K562 (cell line): ENCODE results near the gene WDR93. TPM values are rescaled to one million over a fixed set of nuclear protein-coding genes. Genes with fewer than 3 reads are reported as not detected.
"Not testable (repeated sequence)": the region's sequence is repeated elsewhere in the genome, so short reads cannot be mapped to it uniquely, and the experiment has no call there.

Source experiments
- ATAC-seq: fragments of 200-7000 bp; cut with Tn5 transposase; 3 replicates; pipeline ENCODE4 v1.9.1; 2020; ENCODE audit warnings: moderate library complexity
- BruUV-seq: library from RNA; stranded (reverse); fragments of 400-500 nt; replicated peaks from 2 replicates; lab custom pipeline; 2021; lab: Mats Ljungman, UMichigan
- CTCF ChIA-PET: fragments of 300-600 bp; formaldehyde crosslinking; extraction: SDS; loops from one replicate; lab custom pipeline; 2021; ENCODE audit warnings: low intra/inter-chr PET ratio; lab: Yijun Ruan, JAX
- POLR2A ChIA-PET: fragments of 300-600, 350-650 bp; sonication (Branson Sonifier 250); formaldehyde crosslinking; extraction: SDS; loops from one replicate; lab custom pipeline; 2021; ENCODE audit warnings: antibody characterized with exemption, inconsistent platforms; lab: Yijun Ruan, JAX
- DNase-seq, 4 experiments: peaks; one replicate each; pipeline versions ENCODE4 v3.0.0 to v3.0.0-alpha.2; 2011 to 2018; ENCODE audit warnings: low spot score in 3 of 4, mixed read lengths in 3 of 4; ENCODE audit errors: extremely low read depth in 1 of 4
- FAIRE-seq: peaks from 2 replicates; lab custom pipeline; 2011; peaks lifted over from hg19 to GRCh38; lab: Jason Lieb, UNC
- H2AFZ ChIP-seq: 2 replicates; pipeline ENCODE4 v1.6.0; 2011; ENCODE audit warnings: low read depth, low read length, control low read depth, inconsistent platforms
- H3K27ac ChIP-seq: fragments of 200-600 bp; 3 replicates; pipeline ENCODE4 v1.8.0; 2011; ENCODE audit warnings: low read depth, mild to moderate bottlenecking, control low read depth, inconsistent platforms, low read length, moderate library complexity, mixed read lengths; ENCODE audit errors: extremely low read depth
- H3K27me3 ChIP-seq, 2 experiments: fragments of 300-600 bp in 1 of 2; 2 replicates in 1 of 2; 3 replicates in 1 of 2; pipeline versions ENCODE4 v1.6.0 to v1.8.0; 2011; ENCODE audit warnings: inconsistent platforms in 2 of 2, low read length in 2 of 2, mild to moderate bottlenecking in 1 of 2, mixed read lengths in 1 of 2, moderate library complexity in 1 of 2; ENCODE audit not compliant: control insufficient read depth in 2 of 2, insufficient read depth in 2 of 2
- H3K36me3 ChIP-seq: fragments of 300-600 bp; 3 replicates; pipeline ENCODE4 v1.8.0; 2011; ENCODE audit warnings: mild to moderate bottlenecking, low read length, inconsistent platforms; ENCODE audit not compliant: control insufficient read depth, insufficient read depth
- H3K4me1 ChIP-seq, 2 experiments: fragments of 200-600 bp in 1 of 2; replicated peaks in 1 of 2; 2 replicates in 1 of 2; 3 replicates in 1 of 2; pipeline versions ENCODE4 v1.5.1 to v1.8.0; 2011; ENCODE audit warnings: inconsistent platforms in 2 of 2, low read length in 2 of 2, mild to moderate bottlenecking in 1 of 2, mixed read lengths in 1 of 2, moderate library complexity in 1 of 2; ENCODE audit not compliant: control insufficient read depth in 2 of 2, insufficient read depth in 2 of 2
- H3K4me2 ChIP-seq: 2 replicates; pipeline ENCODE4 v1.6.1; 2011; ENCODE audit warnings: low read length, control low read depth, inconsistent platforms, mixed read lengths; ENCODE audit not compliant: insufficient read depth
- H3K4me3 ChIP-seq: fragments of 200-600 bp; sonication (generic), shearing (Covaris generic); 2 replicates; pipeline ENCODE4 v1.5.1; 2016; ENCODE audit warnings: control low read depth, inconsistent platforms
- H3K79me2 ChIP-seq: fragments of 200-600 bp; 3 replicates; pipeline ENCODE4 v1.8.0; 2011; ENCODE audit warnings: low read length, inconsistent platforms; ENCODE audit not compliant: control insufficient read depth, insufficient read depth
- H3K9ac ChIP-seq, 2 experiments: 2 replicates each; pipeline versions ENCODE4 v1.6.0 to v1.6.1; 2011; ENCODE audit warnings: low read depth in 2 of 2, low read length in 2 of 2, control low read depth in 1 of 2, inconsistent platforms in 1 of 2, mild to moderate bottlenecking in 1 of 2, mixed read lengths in 1 of 2; ENCODE audit not compliant: insufficient read depth in 1 of 2
- H3K9me1 ChIP-seq: one replicate; pipeline ENCODE4 v1.6.0; 2011; ENCODE audit warnings: inconsistent platforms, mild to moderate bottlenecking, low read length, moderate library complexity; ENCODE audit not compliant: control insufficient read depth, insufficient read depth
- H3K9me3 ChIP-seq: replicated peaks from 2 replicates; pipeline ENCODE4 v1.5.1; 2011; ENCODE audit warnings: low read depth, low read length, inconsistent platforms; ENCODE audit not compliant: control insufficient read depth, insufficient read depth
- H4K20me1 ChIP-seq: replicated peaks from 2 replicates; pipeline ENCODE4 v1.6.1; 2011; ENCODE audit warnings: low read length, inconsistent platforms, mixed read lengths; ENCODE audit not compliant: control insufficient read depth, insufficient read depth
- C11orf30 ChIP-seq: fragments of 450-650 bp; IDR thresholded peaks from 2 replicates; pipeline ENCODE4 v1.6.1; 2016; ENCODE audit warnings: low read depth, mild to moderate bottlenecking
- CTCF ChIP-seq, 3 experiments: IDR thresholded peaks in 2 of 3; conservative IDR thresholded peaks in 1 of 3; 2 replicates each; pipeline ENCODE4 v1.5.1; 2011 to 2012; ENCODE audit warnings: low read length in 3 of 3, mild to moderate bottlenecking in 3 of 3, control low read depth in 2 of 3, improper control_type of control experiment in 1 of 3, inconsistent platforms in 1 of 3, low read depth in 1 of 3, mixed read lengths in 1 of 3, moderate library complexity in 1 of 3; ENCODE audit not compliant: insufficient read depth in 2 of 3
- E2F3 ChIP-seq: fragments of 250-450 bp; sonication (Bioruptor Pico); IDR thresholded peaks from 2 replicates; pipeline ENCODE4 v1.4.0; 2020; ENCODE audit warnings: mild to moderate bottlenecking
- NFE2 ChIP-seq: IDR thresholded peaks from 2 replicates; pipeline ENCODE4 v1.6.1; 2014; ENCODE audit warnings: antibody characterized with exemption, low read depth
- NKRF ChIP-seq: fragments of 450-650 bp; IDR thresholded peaks from 2 replicates; pipeline ENCODE4 v1.6.1; 2016; ENCODE audit warnings: borderline replicate concordance
- NR3C1 ChIP-seq: sonication (generic); formaldehyde crosslinking; IDR thresholded peaks from 2 replicates; pipeline ENCODE4 v1.8.1; 2022; ENCODE audit warnings: missing genetic modification reagents
- SMARCA4 ChIP-seq: fragments of 450-650 bp; IDR thresholded peaks from 2 replicates; pipeline ENCODE4 v1.6.1; 2016
- ZNF224 ChIP-seq: sonication (generic); formaldehyde crosslinking; IDR thresholded peaks from 2 replicates; pipeline ENCODE4 v1.8.0; 2022; ENCODE audit warnings: mild to moderate bottlenecking, missing genetic modification reagents
- WGBS: fragments of 100-300 bp; shearing (Covaris generic); methylation state at CpG from one replicate; pipeline ENCODE4 v1.1.6; 2016; ENCODE audit warnings: low coverage, mixed read lengths; ENCODE audit not compliant: insufficient coverage; ENCODE audit errors: missing lambda C conversion rate; 5-methylcytosine and 5-hydroxymethylcytosine counted together
- in situ Hi-C: fragments of 300-500 bp; cut with MboI; formaldehyde crosslinking; loops from 4 replicates; pipeline ENCODE4 v1.15.0; 2018; ENCODE audit warnings: inconsistent platforms, mixed read lengths
- intact Hi-C: fragments of 100-400 bp; cut with micrococcal nuclease; formaldehyde crosslinking; loops from 2 replicates; pipeline ENCODE4 v1.14.2; 2022
- polyA plus RNA-seq, 8 experiments: library from polyadenylated mRNA; depleted of rRNA in 4 of 8; stranded (reverse) in 5 of 8; unstranded in 3 of 8; fragments of >200 nt; fragmentation: Nextera tagmentation in 2 of 8; fragmentation: Illumina TruSeq in 1 of 8; extraction: Ambion mirVana in 2 of 8; extraction: Trizol in 1 of 8; gene quantifications; 2 replicates each; pipeline versions ENCODE4 v1.2.1 to v1.2.3, GENCODE V29; 2011 to 2014; ENCODE audit warnings: inconsistent platforms in 1 of 8, missing spikeins in 1 of 8
- total RNA-seq, 7 experiments: library from RNA; depleted of rRNA in 6 of 7; stranded (reverse); fragments of >200 nt in 6 of 7; fragmentation: Illumina TruSeq in 2 of 7; extraction: Trizol in 2 of 7; gene quantifications; 2 replicates each; pipeline versions ENCODE4 v1.2.1 to v1.2.3, GENCODE V29; 2011 to 2021; ENCODE audit warnings: low replicate concordance in 1 of 7
- TF ChIP-seq, protein P1 (sequence below): sonication (generic); formaldehyde crosslinking; IDR thresholded peaks from 2 replicates; pipeline ENCODE4 v1.8.0; 2023; ENCODE audit warnings: mild to moderate bottlenecking, missing genetic modification reagents

Gene WDR93
- total and polyA plus RNA-seq, 9 of the 15 experiments (the other 6 are each of a cell fraction or from before 2014, with no cell fraction given), result not detected

GRCh38 chr15:89685995-89686394 is 4.6 kb upstream of the WDR93 start (continued):
- TF ChIP-seq NKRF (no peak), CTCF (IDR thresholded peaks at IDR 0.05 in 2 of 3, conservative IDR thresholded peaks at IDR 0.05 in 1 of 3; ENCODE audit: insufficient read depth in 2 of 3, low read depth in 1 of 3, low read length in 3 of 3) (peak in 1 of 3 experiments; percentile 11; a peak in 1 of 6 replicates), C11orf30 (peak; percentile 64), NFE2 (peak; percentile 80)

DNA sequence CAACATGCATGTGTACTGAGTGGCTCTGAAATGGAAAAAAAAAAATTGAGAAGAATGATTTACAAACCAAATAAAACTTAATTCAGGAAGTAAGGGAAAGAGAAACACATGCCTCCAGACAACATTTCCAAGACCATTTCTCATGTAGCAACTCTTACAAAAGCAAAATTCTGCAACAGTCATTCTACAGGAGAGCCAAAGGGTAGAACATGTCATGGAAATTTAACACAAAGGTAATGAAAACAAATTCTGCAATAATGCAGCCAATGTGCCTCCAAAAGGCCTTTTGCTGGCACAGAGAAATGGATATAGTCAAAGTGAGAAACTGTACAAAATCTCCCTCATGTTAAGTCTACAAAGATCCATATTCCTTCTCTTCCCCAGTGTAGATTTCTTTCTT is 4.1 kb upstream of the WDR93 start:
- FAIRE-seq (no peak), ATAC-seq (no peak), DNase-seq (no peak)
- no peak overlapping the region for H2AFZ ChIP-seq
- H3K4me1 ChIP-seq, result peaks cover 0 to 9% of the 10 kb centered on the region in 2 experiments; a peak in 2 of 5 replicates
- no peaks in the 10 kb centered on the region for H3K9me1 ChIP-seq
- no peaks in the 10 kb centered on the region for H4K20me1 ChIP-seq
- H3K79me2 ChIP-seq, result no peaks in the 10 kb centered on the region
- no peak overlapping the region for H3K9ac ChIP-seq
- ChIA-PET POLR2A (interaction anchor here (0.7 kb wide), 1 partner anchor 65 kb away, joined by 3 read pairs; no protein-coding TSS in a partner anchor), CTCF (no interaction called here)
- intact Hi-C loops (no loop called here), in situ Hi-C loops (no loop called here)
- BruUV-seq, result no TSS peak
- no peak for TF ChIP-seq SMARCA4
- TF ChIP-seq ZNF224, result no peak
- no peak for TF ChIP-seq E2F3 (CRISPR knock-in tag)
- TF ChIP-seq NR3C1 (CRISPR knock-in tag), result no peak
- TF ChIP-seq, protein P1, sequence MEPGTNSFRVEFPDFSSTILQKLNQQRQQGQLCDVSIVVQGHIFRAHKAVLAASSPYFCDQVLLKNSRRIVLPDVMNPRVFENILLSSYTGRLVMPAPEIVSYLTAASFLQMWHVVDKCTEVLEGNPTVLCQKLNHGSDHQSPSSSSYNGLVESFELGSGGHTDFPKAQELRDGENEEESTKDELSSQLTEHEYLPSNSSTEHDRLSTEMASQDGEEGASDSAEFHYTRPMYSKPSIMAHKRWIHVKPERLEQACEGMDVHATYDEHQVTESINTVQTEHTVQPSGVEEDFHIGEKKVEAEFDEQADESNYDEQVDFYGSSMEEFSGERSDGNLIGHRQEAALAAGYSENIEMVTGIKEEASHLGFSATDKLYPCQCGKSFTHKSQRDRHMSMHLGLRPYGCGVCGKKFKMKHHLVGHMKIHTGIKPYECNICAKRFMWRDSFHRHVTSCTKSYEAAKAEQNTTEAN, result no peak
- no peaks in the 10 kb centered on the region for H3K9me3 ChIP-seq
- peaks cover 17 to 39% of the 10 kb centered on the region in 2 experiments; a peak in 4 of 5 replicates for H3K27me3 ChIP-seq
- no peak overlapping the region for H3K27ac ChIP-seq
- H3K4me3 ChIP-seq, result no peak overlapping the region
- no peaks in the 10 kb centered on the region for H3K36me3 ChIP-seq
- no peak overlapping the region for H3K4me2 ChIP-seq

- H3K4me3 ChIP-seq, ATAC-seq, H3K4me2 ChIP-seq, POLR2A ChIA-PET, H2AFZ ChIP-seq, H3K4me1 ChIP-seq, CTCF ChIA-PET, H4K20me1 ChIP-seq, DNase-seq, H3K79me2 ChIP-seq, in situ Hi-C loops, BruUV-seq, H3K36me3 ChIP-seq, intact Hi-C loops, H3K9me1 ChIP-seq, H3K27ac ChIP-seq, H3K9ac ChIP-seq, H3K9me3 ChIP-seq, FAIRE-seq: not testable (repeated sequence)
- WGBS, result 39% methylated on average over 15 of the region's 15 CpGs
- H3K27me3 ChIP-seq, result peaks cover 17 to 22% of the 10 kb centered on the region in 2 experiments; a peak in 4 of 5 replicates
These were observed 708 bp upstream of the WDR93 start for GRCh38 chr15:89689930-89690275.
